Lung (tissue), 12 donors: Measurements from ENCODE around the gene ACBD7. TPM values are rescaled to one million over a fixed set of nuclear protein-coding genes. Genes with fewer than 3 reads are reported as not detected.

Experiments used
- ATAC-seq: fragments of 200-7000 bp; cut with Tn5 transposase; one replicate; pipeline ENCODE4 v1.9.1; 2020; ENCODE audit warnings: moderate number of reproducible peaks; ENCODE audit not compliant: insufficient read depth, low FRiP score
- DNase-seq, 3 donors: peaks; one replicate each; pipeline ENCODE4 v3.0.0-alpha.2; 2013 to 2017
- H3K27ac ChIP-seq, 2 donors: one replicate each; pipeline ENCODE4 v1.5.1; 2013; ENCODE audit warnings: mild to moderate bottlenecking in 2 of 2, moderate library complexity in 2 of 2, control low read depth in 1 of 2, inconsistent platforms in 1 of 2, low read depth in 1 of 2, low read length in 1 of 2
- H3K27me3 ChIP-seq, 3 donors: one replicate each; pipeline ENCODE4 v1.5.1; 2013; ENCODE audit warnings: low read length in 2 of 3; ENCODE audit not compliant: control insufficient read depth in 3 of 3, insufficient read depth in 3 of 3
- H3K36me3 ChIP-seq, 4 donors: one replicate each; pipeline ENCODE4 v1.5.1; 2013; ENCODE audit warnings: low read length in 4 of 4, mild to moderate bottlenecking in 1 of 4, moderate library complexity in 1 of 4; ENCODE audit not compliant: control insufficient read depth in 4 of 4, insufficient read depth in 4 of 4
- H3K4me1 ChIP-seq, 5 donors: one replicate each; pipeline ENCODE4 v1.5.1; 2013; ENCODE audit warnings: low read length in 5 of 5, mild to moderate bottlenecking in 2 of 5, moderate library complexity in 1 of 5; ENCODE audit not compliant: control insufficient read depth in 5 of 5, insufficient read depth in 5 of 5
- H3K4me3 ChIP-seq: one replicate; pipeline ENCODE4 v1.5.1; 2013; ENCODE audit warnings: mild to moderate bottlenecking, control low read depth, moderate library complexity
- H3K9ac ChIP-seq, 2 donors: one replicate each; pipeline ENCODE4 v1.5.1; 2013; ENCODE audit warnings: low read length in 2 of 2, control low read depth in 1 of 2; ENCODE audit not compliant: insufficient read depth in 1 of 2
- H3K9me3 ChIP-seq, 4 donors: one replicate each; pipeline ENCODE4 v1.5.1; 2013; ENCODE audit warnings: low read length in 3 of 4, mild to moderate bottlenecking in 1 of 4, moderate library complexity in 1 of 4; ENCODE audit not compliant: control insufficient read depth in 4 of 4, insufficient read depth in 3 of 4
- CTCF ChIP-seq: IDR thresholded peaks from 2 replicates; pipeline ENCODE4 v1.5.1; 2012; ENCODE audit warnings: mild to moderate bottlenecking; ENCODE audit errors: control extremely low read depth, extremely low read depth
- WGBS, 2 donors: extraction: QIAGEN DNeasy Blood & Tissue Kit; methylation state at CpG; one replicate each; pipeline ENCODE4 v1.1.7; 2013; 5-methylcytosine and 5-hydroxymethylcytosine counted together
- polyA plus RNA-seq, 2 donors: library from polyadenylated mRNA; stranded (reverse); fragments of 200-250 nt; gene quantifications; one replicate each; pipeline ENCODE4 v1.2.1, GENCODE V29; 2013
- total RNA-seq, 2 donors: library from RNA; depleted of rRNA in 1 of 2; stranded (reverse); fragments of >200 nt in 1 of 2; gene quantifications; one replicate each; pipeline ENCODE4 v1.2.1, GENCODE V29; 2014 to 2021
- donor health status: control.
- donor health status: control.
- donor health status: Bipolar disorder and iron deficiency.
- donor health status: healthy.
- donor health status: DM: yes; HTN: yes; CAD: no.

Gene ACBD7
- total and polyA plus RNA-seq, 4 donors: 0.19 to 4.0 (median 1.1) TPM

- H3K4me3 ChIP-seq: no peak overlapping the region
- H3K4me1 ChIP-seq: no peaks in the 10 kb centered on the region
- H3K9ac ChIP-seq: no peak overlapping the region
- H3K36me3 ChIP-seq: no peaks in the 10 kb centered on the region
- WGBS, 2 donors: 70 to 81% methylated on average over 4 of the region's 4 CpGs
- DNase-seq (no peak), ATAC-seq (no peak)
- no peak overlapping the region for H3K27ac ChIP-seq
- no peak for TF ChIP-seq CTCF
- peaks cover 0 to 10% (median 4%) of the 10 kb centered on the region in 4 donors for H3K9me3 ChIP-seq
- no peaks in the 10 kb centered on the region for H3K27me3 ChIP-seq
These were observed 19.3 kb downstream of the ACBD7 start for GRCh38 chr10:15069230-15069629.

- H3K36me3 ChIP-seq: no peaks in the 10 kb centered on the region
- no peak for DNase-seq
These were observed 19.8 kb downstream of the ACBD7 start for GRCh38 chr10:15068802-15069201.

GRCh38 chr10:15067154-15067553 lies 21.4 kb downstream of the ACBD7 start:
- H3K4me1 ChIP-seq: no peaks in the 10 kb centered on the region
- no peaks in the 10 kb centered on the region for H3K27me3 ChIP-seq
- no peak overlapping the region for H3K4me3 ChIP-seq
- WGBS, 2 donors: 93 to 94% methylated on average over 5 of the region's 5 CpGs
- TF ChIP-seq CTCF: no peak
- peaks cover 0 to 10% (median 4%) of the 10 kb centered on the region in 4 donors for H3K9me3 ChIP-seq
- no peak overlapping the region for H3K9ac ChIP-seq
- no peak overlapping the region for H3K27ac ChIP-seq
- ATAC-seq (no peak), DNase-seq (no peak)
- H3K36me3 ChIP-seq: no peaks in the 10 kb centered on the region

More at GRCh38 chr10:15068802-15069201, 19.8 kb downstream of the ACBD7 start:
- 87 to 88% methylated on average over 3 of the region's 3 CpGs for WGBS, 2 donors
- H3K9me3 ChIP-seq: peaks cover 0 to 10% (median 4%) of the 10 kb centered on the region in 4 donors
- no peaks in the 10 kb centered on the region for H3K4me1 ChIP-seq
- no peak for ATAC-seq
- H3K4me3 ChIP-seq: no peak overlapping the region
- TF ChIP-seq CTCF: no peak
- H3K9ac ChIP-seq: no peak overlapping the region
- H3K27ac ChIP-seq: no peak overlapping the region
- H3K27me3 ChIP-seq: no peaks in the 10 kb centered on the region

GRCh38 chr10:15060638-15061037 lies 27.9 kb downstream of the ACBD7 start:
- H3K4me3 ChIP-seq: no peak overlapping the region
- 85 to 90% methylated on average over 2 of the region's 2 CpGs for WGBS, 2 donors
- H3K9ac ChIP-seq: no peak overlapping the region
- DNase-seq (no peak), ATAC-seq (no peak)
- no peaks in the 10 kb centered on the region for H3K27me3 ChIP-seq
- no peaks in the 10 kb centered on the region for H3K36me3 ChIP-seq
- H3K9me3 ChIP-seq: peaks cover 0 to 7% (median 2%) of the 10 kb centered on the region in 4 donors
- no peaks in the 10 kb centered on the region for H3K4me1 ChIP-seq
- no peak for TF ChIP-seq CTCF
- H3K27ac ChIP-seq: no peak overlapping the region
